Astrocyte (in vitro differentiated cells and primary cell): Measurements from ENCODE around the gene OPCML.

Experiments
- CTCF ChIP-seq: IDR thresholded peaks from 2 replicates; pipeline ENCODE4 v1.5.1; 2011; ENCODE audit warnings: low read depth, mild to moderate bottlenecking, inconsistent platforms, low read length, moderate library complexity; ENCODE audit not compliant: insufficient read depth
- EZH2 ChIP-seq: IDR thresholded peaks from 2 replicates; pipeline ENCODE4 v1.6.1; 2012; ENCODE audit warnings: mild to moderate bottlenecking, low read length, inconsistent platforms; ENCODE audit not compliant: insufficient read depth

GRCh38 chr11:132943357-132943705 is 589.0 kb downstream of the OPCML start:
- TF ChIP-seq CTCF (no peak), EZH2 (no peak)
